Endometrium (tissue), 2 donors: ENCODE data around the gene NT5M.
"Not testable (repeated sequence)": the region's sequence is repeated elsewhere in the genome, so short reads cannot be mapped to it uniquely, and the experiment has no call there.

ENCODE experiments used
- FAIRE-seq: peaks from 2 replicates; lab custom pipeline; 2012; peaks lifted over from hg19 to GRCh38; lab: Jason Lieb, UNC
- donor health status: control.
- donor health status: control.

Gene NT5M

DNA sequence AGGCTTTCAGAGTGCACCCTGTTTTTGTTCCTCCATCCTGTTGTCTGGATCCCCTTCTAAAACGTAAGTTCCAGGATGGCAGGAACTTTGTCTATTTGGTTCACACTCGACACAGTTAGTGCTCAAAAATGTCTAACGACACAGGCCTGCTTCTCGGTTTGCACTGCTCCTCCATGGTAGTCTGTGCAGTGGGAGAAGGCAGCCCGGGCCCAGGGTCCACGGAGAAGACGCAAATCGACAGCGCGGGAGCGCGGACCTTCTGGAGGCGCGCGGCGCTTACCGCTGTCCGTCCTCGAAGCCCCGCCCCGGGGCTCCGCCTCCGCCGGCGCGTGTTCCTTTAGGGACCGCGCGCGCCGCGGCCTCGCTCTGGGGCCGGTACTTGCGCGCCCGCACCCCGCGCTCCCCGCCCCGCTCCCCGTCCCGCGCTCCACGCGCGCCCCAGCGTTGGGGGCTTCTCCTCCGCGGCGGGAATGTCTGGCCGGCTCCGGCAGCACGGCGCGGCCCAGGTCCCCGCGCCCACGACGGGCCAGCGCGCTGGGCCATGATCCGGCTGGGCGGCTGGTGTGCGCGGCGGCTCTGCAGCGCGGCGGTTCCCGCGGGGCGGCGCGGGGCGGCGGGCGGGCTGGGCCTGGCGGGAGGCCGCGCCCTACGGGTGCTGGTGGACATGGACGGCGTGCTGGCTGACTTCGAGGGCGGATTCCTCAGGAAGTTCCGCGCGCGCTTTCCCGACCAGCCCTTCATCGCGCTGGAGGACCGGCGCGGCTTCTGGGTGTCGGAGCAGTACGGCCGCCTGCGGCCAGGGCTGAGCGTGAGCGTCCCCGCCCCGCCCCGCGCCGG lies at the start of gene NT5M:
NT5M (plus strand) TSS at position 364 of the 837 bp plus-strand sequence; CDS start at position 542, 178 bp downstream.
- FAIRE-seq, result no peak

DNA sequence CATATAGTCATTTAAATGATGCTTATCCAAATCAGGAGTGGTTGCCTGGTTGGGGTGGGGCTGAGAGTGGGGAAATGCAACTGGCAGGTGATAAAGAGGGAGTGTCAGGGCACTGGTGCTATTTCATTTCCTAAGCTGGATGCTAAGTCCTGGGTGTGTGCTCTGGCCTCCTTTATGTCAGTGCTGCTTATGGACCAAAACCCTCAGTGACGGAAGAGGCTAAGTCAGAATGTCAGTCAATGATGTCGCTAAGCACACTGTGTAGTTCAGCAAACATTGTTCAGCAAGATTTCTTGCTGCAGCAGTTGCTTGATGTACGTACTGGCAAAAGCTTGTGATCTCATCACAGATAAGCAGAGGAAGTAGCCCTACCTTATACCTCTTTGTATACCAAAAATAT lies 49.8 kb upstream of the NT5M start:
- no peak for FAIRE-seq

- FAIRE-seq, result no peak
Observed at GRCh38 chr17:17254036-17254435, 49.1 kb upstream of the NT5M start.

DNA sequence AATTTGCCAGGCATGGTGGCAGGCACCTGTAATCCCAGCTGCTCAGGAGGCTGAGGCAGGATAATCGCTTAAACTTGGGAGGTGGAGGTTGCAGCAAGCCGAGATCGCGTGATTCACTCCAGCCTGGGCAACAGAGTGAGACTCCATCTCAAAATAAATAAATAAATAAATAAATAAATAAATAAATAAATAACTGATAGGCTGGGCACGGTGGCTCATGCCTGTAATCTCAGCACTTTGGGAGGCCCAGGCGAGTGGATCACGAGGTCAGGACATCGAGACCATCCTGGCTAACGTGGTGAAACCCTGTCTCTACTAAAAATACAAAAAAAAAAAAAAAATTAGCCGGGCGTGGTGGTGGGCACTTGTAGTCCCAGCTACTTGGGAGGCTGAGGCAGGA lies 47.5 kb upstream of the NT5M start:
- not testable (repeated sequence) for FAIRE-seq

GRCh38 chr17:17256316-17256715 lies 46.9 kb upstream of the NT5M start:
- FAIRE-seq, result no peak

GRCh38 chr17:17258011-17258410 lies 45.2 kb upstream of the NT5M start:
- FAIRE-seq, result no peak

- no peak for FAIRE-seq
Observed at GRCh38 chr17:17258998-17259397, 44.2 kb upstream of the NT5M start.

DNA sequence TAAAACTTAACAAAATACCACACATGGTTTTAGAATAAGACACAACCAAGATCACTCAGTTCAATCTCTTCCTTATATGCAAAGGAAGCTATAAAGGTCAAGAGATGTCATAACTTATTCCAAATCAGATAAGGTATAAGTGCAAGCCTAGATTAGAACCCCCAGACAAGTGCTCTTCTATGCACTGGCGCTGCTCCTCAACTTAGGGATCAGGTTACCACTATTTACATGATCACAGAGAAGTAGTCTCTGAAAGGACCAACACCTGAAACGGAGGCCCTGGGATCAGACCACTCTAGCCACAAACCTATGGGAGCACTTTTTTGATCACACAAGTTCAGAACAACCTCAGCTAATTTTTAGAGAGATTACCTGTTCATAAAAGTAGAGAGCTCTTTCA lies 38.7 kb upstream of the NT5M start:
- FAIRE-seq, result no peak

DNA sequence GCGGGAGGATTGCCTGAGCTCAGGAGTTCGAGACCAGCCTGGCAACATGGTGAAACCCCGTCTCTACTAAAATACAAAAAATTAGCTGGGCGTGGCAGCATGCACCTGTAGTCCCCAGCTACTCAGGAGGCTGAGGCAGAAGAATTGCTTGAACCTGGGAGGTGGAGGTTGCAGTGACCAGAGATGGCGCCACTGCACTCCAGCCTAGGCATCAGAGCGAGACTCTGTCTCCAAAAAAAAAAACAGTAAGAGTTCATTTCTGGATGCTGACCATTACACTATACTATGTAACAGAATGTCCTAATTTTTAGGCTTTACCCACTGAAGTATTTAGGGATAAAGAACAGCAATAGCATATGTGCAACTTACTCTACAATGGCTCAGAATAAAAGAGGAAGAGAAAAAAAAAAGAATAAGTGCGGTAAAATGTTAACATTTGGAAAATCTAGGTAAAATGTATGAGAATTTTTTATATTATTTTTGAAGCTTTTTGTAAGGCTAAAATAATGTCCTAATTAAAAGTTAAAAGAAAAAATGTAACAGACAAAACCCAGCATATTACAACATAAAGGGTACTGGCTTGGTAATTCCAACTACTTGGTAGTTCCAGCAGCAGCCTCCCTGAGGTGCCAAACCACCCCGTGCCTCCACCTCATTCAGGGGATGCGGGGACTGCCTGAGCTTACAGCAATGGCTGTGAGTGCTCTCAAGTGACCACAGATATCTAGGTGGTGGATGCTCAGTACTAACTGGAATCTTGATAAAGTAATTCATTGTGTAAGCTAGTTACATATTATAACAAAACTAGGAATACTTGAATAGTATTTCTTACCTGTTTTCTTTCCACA lies 33.0 kb upstream of the NT5M start:
- FAIRE-seq, result no peak

DNA sequence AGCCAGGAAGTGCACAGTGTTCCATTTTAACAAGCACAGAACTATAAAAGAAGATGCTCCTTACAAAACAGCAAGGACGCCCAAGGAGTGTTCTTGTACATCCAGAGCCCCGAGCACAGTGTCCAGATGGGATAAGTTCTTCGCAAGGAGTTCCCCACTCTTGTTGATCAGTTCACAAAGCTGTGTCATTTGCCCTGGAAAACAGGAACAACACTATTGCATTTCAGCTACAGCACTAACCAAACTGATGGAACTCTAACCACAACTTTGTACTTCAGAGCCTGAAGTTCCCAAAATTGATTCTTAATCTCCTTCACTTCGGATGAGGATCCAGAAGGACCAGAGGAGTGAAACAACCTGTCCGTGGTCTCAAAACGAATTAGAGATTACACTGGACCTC lies 27.2 kb upstream of the NT5M start:
- no peak for FAIRE-seq

DNA sequence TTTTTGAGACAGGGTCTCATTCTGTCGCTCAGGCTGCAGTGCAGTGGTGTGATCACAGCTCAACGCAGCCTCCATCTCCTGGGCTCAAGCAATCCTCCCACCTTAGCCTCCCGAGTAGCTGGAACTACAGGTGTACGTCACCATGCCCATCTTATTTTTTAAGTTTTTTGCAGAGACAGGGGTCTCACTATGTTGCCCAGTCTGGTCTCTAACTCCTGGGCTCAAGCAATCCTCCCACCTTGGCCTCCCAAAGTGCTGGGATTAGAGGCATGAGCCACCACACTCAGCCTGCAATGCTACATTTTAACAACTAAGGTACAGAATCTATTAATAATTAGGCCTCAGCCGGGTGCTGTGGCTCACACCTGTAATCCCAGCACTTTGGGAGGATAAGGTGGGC lies 25.7 kb upstream of the NT5M start:
- not testable (repeated sequence) for FAIRE-seq

GRCh38 chr17:17279316-17279715 lies 23.9 kb upstream of the NT5M start:
- FAIRE-seq, result no peak

GRCh38 chr17:17280613-17281549 lies 22.3 kb upstream of the NT5M start, which contains the start of gene COPS3:
COPS3 (minus strand) TSS chr17:17281246; CDS start chr17:17281186, 60 bp downstream.
- peak; percentile 92 for FAIRE-seq

GRCh38 chr17:17285951-17286350 lies 17.2 kb upstream of the NT5M start:
- no peak for FAIRE-seq

DNA sequence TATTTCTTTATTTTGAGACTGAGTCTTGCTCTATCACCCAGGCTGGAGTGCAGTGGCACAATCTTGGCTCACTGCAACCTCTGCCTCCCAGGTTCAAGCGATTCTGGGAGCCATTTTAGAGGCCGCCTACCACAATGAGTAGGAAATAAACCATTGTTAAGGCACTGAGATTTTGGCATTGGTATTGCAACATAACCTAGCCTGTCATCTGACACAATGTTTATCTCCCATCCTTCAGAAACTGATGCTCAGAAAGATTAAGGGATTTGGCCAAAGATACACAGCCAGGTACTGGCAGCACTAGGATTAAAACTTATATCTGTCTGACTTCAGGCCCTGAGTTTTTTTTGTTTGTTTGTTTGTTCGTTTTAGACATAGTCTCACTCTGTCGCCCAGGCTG lies 14.1 kb upstream of the NT5M start:
- FAIRE-seq, result no peak

GRCh38 chr17:17289701-17290100 lies 13.5 kb upstream of the NT5M start:
- FAIRE-seq, result no peak

- FAIRE-seq, result no peak
Observed at GRCh38 chr17:17295141-17295540, 8.0 kb upstream of the NT5M start.

DNA sequence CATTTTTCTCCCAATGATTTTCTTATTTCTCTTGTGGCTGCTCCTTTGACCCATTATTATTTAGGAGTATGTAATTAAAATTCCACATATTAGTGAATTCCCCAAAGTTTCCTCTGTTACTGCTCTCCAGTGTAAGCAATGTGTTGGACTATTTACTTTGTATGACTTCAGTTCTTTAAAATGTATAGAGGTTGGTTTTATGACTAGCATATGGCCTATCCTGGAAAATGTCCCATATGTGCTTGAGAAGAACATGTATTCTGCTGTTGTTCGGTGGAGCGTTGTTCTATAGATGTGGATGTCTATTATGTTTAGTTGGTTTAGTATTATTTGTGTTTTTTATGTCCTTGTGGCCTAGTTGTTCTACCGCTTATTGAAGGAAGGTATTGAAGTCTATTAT lies 6.0 kb upstream of the NT5M start:
- no peak for FAIRE-seq

- no peak for FAIRE-seq
Observed at GRCh38 chr17:17298108-17298507, 5.1 kb upstream of the NT5M start.

- no peak for FAIRE-seq
Observed at GRCh38 chr17:17300624-17301568, 2.3 kb upstream of the NT5M start.

DNA sequence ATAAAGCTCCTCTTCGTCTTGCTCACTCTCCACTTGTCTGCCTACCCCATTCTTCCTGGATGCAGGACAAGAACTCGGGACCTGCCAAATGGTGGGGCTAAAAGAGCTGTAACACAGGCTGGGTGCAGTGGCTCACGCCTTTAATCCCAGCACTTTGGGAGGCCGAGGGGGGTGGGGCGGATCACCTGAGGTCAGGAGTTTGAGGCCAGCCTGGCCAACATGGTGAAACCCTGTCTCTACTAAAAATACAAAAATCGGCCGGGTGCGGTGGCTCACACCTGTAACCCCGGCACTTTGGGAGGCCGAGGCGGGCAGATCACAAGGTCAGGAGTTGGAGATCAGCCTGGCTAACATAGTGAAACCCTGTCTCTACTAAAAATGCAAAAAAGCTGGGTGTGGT lies 1.5 kb upstream of the NT5M start:
- FAIRE-seq, result not testable (repeated sequence)
